Endothelial cell of umbilical vein (primary cell): ENCODE measurements around the gene ALDH8A1.

Experiments used
- CTCF ChIP-seq, 2 donors: IDR thresholded peaks; 1 replicate in 1 of 2; 2 replicates in 1 of 2; pipeline ENCODE4 v1.5.1; 2011; ENCODE audit warnings: low read length in 2 of 2, mild to moderate bottlenecking in 2 of 2, moderate library complexity in 2 of 2, control low read depth in 1 of 2, inconsistent platforms in 1 of 2, low read depth in 1 of 2; ENCODE audit not compliant: insufficient read depth in 1 of 2; ENCODE audit errors: extremely low read depth in 1 of 2
- EZH2 ChIP-seq: IDR thresholded peaks from 2 replicates; pipeline ENCODE4 v1.6.1; 2012; ENCODE audit warnings: borderline replicate concordance, low read depth, mild to moderate bottlenecking, moderate library complexity, low read length, inconsistent platforms; ENCODE audit not compliant: severe bottlenecking
- GATA2 ChIP-seq: IDR thresholded peaks from 2 replicates; pipeline ENCODE4 v1.7.0; 2011; ENCODE audit warnings: low read depth, mild to moderate bottlenecking, moderate library complexity, mixed read lengths, low read length; ENCODE audit not compliant: insufficient read length, insufficient read depth
- POLR2AphosphoS5 ChIP-seq: IDR thresholded peaks from 2 replicates; pipeline ENCODE4 v1.6.1; 2012; ENCODE audit warnings: low read depth, mild to moderate bottlenecking, control low read depth, low read length, moderate library complexity; ENCODE audit not compliant: insufficient read depth

DNA sequence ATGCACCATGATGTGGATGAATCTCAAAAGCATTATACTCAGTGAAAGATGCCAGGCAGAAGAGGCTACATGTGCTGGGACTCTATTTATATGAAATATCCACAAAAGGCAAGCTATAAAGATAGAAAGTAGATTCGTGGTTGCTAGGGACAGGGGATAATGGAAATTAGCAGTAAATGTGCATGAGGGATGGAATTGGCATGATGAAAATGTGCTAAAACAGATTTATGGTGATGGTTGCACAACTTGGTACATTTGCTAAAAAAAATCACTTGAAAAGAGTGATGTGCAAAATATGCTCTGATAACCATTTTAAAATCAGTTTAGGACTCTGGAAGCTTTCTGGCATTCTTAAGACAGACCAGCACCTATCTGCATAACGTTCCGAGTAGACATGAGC, 61.6 kb downstream of the ALDH8A1 start:
- TF ChIP-seq CTCF (IDR thresholded peaks at IDR 0.05; ENCODE audit: extremely low read depth in 1 of 2, insufficient read depth in 1 of 2, low read depth in 1 of 2, low read length in 2 of 2) (no peak), GATA2 (no peak), POLR2AphosphoS5 (no peak), EZH2 (no peak)
